Subcutaneous preadipocyte (primary cell): ENCODE data around the gene CDK2AP2. TPM values are rescaled to one million over a fixed set of nuclear protein-coding genes. Genes with fewer than 3 reads are reported as not detected.

Source experiments
- small RNA-seq: library from RNA; depleted of rRNA; stranded (forward); fragments of <200 nt; gene quantifications from one replicate; pipeline ENCODE3, GENCODE V24; 2012
- total RNA-seq: library from RNA; depleted of rRNA; stranded (reverse); fragments of >200 nt; gene quantifications from 2 replicates; pipeline ENCODE4 v1.2.3, GENCODE V29; 2012

Gene CDK2AP2
- total RNA-seq = 12.5 and 16.4 TPM in 2 replicates

GRCh38 chr11:67507864-67508485, at the start of gene CDK2AP2:
CDK2AP2 (minus strand) TSS chr11:67508162; CDS start chr11:67508082, 80 bp downstream.

GRCh38 chr11:67522844-67523555, 15.0 kb upstream of the CDK2AP2 start, which contains the start of gene CABP2:
CABP2 (minus strand) TSS chr11:67523446; CDS start chr11:67523326, 120 bp downstream.

GRCh38 chr11:67504950-67505581, 2.9 kb downstream of the CDK2AP2 start, which contains the start of gene PITPNM1:
PITPNM1 (minus strand) TSS chr11:67505363; CDS start chr11:67504180, 1,183 bp downstream.

GRCh38 chr11:67482827-67483798, 24.8 kb downstream of the CDK2AP2 start, which contains the start of gene AIP:
AIP (plus strand) TSS chr11:67483026; CDS start chr11:67483159, 133 bp downstream.

GRCh38 chr11:67468759-67469507, 39.0 kb downstream of the CDK2AP2 start, which contains the start of gene TMEM134:
TMEM134 (minus strand) TSS chr11:67469251; CDS start chr11:67469192, 59 bp downstream.

Small RNAs within 50 kb of the gene (small RNA-seq; reads per million reads assigned to genes)
- gene MIR6752 = not detected

Other genes starting within 250 kb of the CDK2AP2 start
- gene GRK2, start 241.7 kb downstream of the CDK2AP2 start, total RNA-seq = 23.9 and 32.3 TPM in 2 replicates
- 30.9 and 39.7 TPM in 2 replicates for gene ANKRD13D, start 218.9 kb downstream of the CDK2AP2 start, total RNA-seq
- gene SSH3, start 204.6 kb downstream of the CDK2AP2 start, total RNA-seq = 10.3 and 11.3 TPM in 2 replicates
- gene POLD4, start 154.6 kb downstream of the CDK2AP2 start, total RNA-seq = 32.5 and 39.7 TPM in 2 replicates
- gene CLCF1, start 134.6 kb downstream of the CDK2AP2 start, total RNA-seq = 3.3 and 4.4 TPM in 2 replicates
- gene RAD9A, start 116.2 kb downstream of the CDK2AP2 start, total RNA-seq = 5.9 and 7.6 TPM in 2 replicates
- 169 and 226 TPM in 2 replicates for gene PPP1CA, start 106.3 kb downstream of the CDK2AP2 start, total RNA-seq
- not detected in 2 replicates for gene TBC1D10C, start 104.1 kb downstream of the CDK2AP2 start, total RNA-seq
- under 0.01 TPM in 2 replicates for gene CARNS1, start 92.5 kb downstream of the CDK2AP2 start, total RNA-seq
- 42.3 and 50.2 TPM in 2 replicates for gene RPS6KB2, start 79.7 kb downstream of the CDK2AP2 start, total RNA-seq
- gene PTPRCAP, start 70.5 kb downstream of the CDK2AP2 start, total RNA-seq = 0.78 and 1.1 TPM in 2 replicates
- gene CORO1B, start 64.7 kb downstream of the CDK2AP2 start, total RNA-seq = 90.9 and 94.4 TPM in 2 replicates
- gene GPR152, start 55.4 kb downstream of the CDK2AP2 start, total RNA-seq = under 0.01 TPM in 1 of 2 replicates, not detected in the other
- not detected in 2 replicates for gene CABP4, start 52.8 kb downstream of the CDK2AP2 start, total RNA-seq
- gene TMEM134, start 38.9 kb downstream of the CDK2AP2 start, total RNA-seq = 9.4 and 10.3 TPM in 2 replicates
- 44.8 and 69.1 TPM in 2 replicates for gene AIP, start 25.1 kb downstream of the CDK2AP2 start, total RNA-seq
- 15.1 and 24.6 TPM in 2 replicates for gene PITPNM1, start 2.8 kb downstream of the CDK2AP2 start, total RNA-seq
- gene CABP2, start 15.3 kb upstream of the CDK2AP2 start, total RNA-seq = not detected in 2 replicates
- gene GSTP1, start 75.7 kb upstream of the CDK2AP2 start, total RNA-seq = 477 and 854 TPM in 2 replicates
- 207 and 250 TPM in 2 replicates for gene NDUFV1, start 98.8 kb upstream of the CDK2AP2 start, total RNA-seq
- 11.7 and 23.5 TPM in 2 replicates for gene NUDT8, start 121.8 kb upstream of the CDK2AP2 start, total RNA-seq
- not detected in 2 replicates for gene TBX10, start 131.6 kb upstream of the CDK2AP2 start, total RNA-seq
- gene ACY3, start 142.6 kb upstream of the CDK2AP2 start, total RNA-seq = not detected in 2 replicates
- gene ALDH3B2, start 166.5 kb upstream of the CDK2AP2 start, total RNA-seq = not detected in 2 replicates